Retinal pigment epithelial cell (primary cell): ENCODE data around the gene FSTL4.

Experiments
- DNase-seq: peaks from one replicate; pipeline ENCODE4 v3.0.0-alpha.2; 2010; ENCODE audit warnings: low read depth
- H3K4me3 ChIP-seq: 2 replicates; pipeline ENCODE4 v1.5.1; 2011; ENCODE audit warnings: mild to moderate bottlenecking, low read length, control low read depth, moderate library complexity
- CTCF ChIP-seq: conservative IDR thresholded peaks from 2 replicates; pipeline ENCODE4 v1.5.1; 2011; ENCODE audit warnings: low read depth, low read length, control low read depth, inconsistent platforms

The FSTL4 gene

GRCh38 chr5:133408322-133408721 lies 204.0 kb downstream of the FSTL4 start:
- TF ChIP-seq CTCF, result no peak

GRCh38 chr5:133406977-133407632 lies 205.2 kb downstream of the FSTL4 start:
- DNase-seq, result no peak
- H3K4me3 ChIP-seq, result no peak overlapping the region
- no peak for TF ChIP-seq CTCF

More at GRCh38 chr5:133408322-133408721, 204.0 kb downstream of the FSTL4 start:
- no peak for DNase-seq
- no peak overlapping the region for H3K4me3 ChIP-seq

GRCh38 chr5:133406208-133406976 lies 205.9 kb downstream of the FSTL4 start:
- no peak for DNase-seq
- no peak overlapping the region for H3K4me3 ChIP-seq
- no peak for TF ChIP-seq CTCF

- no peak for DNase-seq
- no peak for TF ChIP-seq CTCF
- no peak overlapping the region for H3K4me3 ChIP-seq
Observed at GRCh38 chr5:133405275-133406034, 206.9 kb downstream of the FSTL4 start.

- H3K4me3 ChIP-seq, result no peak overlapping the region
- DNase-seq, result no peak
- TF ChIP-seq CTCF, result peak; percentile 17
Observed at GRCh38 chr5:133404724-133405123, 207.6 kb downstream of the FSTL4 start.

- DNase-seq, result no peak
- TF ChIP-seq CTCF, result no peak
- H3K4me3 ChIP-seq, result no peak overlapping the region
Observed at GRCh38 chr5:133403741-133404364, 208.5 kb downstream of the FSTL4 start.
